Kidney capillary endothelial cell (primary cell): ENCODE results near the gene ZC3H7B.
"Not testable (repeated sequence)": the region's sequence is repeated elsewhere in the genome, so short reads cannot be mapped to it uniquely, and the experiment has no call there.

Experiments
- DNase-seq: peaks from one replicate; pipeline ENCODE4 v3.0.0-alpha.2; 2018; ENCODE audit warnings: low spot score

ZC3H7B gene

DNA sequence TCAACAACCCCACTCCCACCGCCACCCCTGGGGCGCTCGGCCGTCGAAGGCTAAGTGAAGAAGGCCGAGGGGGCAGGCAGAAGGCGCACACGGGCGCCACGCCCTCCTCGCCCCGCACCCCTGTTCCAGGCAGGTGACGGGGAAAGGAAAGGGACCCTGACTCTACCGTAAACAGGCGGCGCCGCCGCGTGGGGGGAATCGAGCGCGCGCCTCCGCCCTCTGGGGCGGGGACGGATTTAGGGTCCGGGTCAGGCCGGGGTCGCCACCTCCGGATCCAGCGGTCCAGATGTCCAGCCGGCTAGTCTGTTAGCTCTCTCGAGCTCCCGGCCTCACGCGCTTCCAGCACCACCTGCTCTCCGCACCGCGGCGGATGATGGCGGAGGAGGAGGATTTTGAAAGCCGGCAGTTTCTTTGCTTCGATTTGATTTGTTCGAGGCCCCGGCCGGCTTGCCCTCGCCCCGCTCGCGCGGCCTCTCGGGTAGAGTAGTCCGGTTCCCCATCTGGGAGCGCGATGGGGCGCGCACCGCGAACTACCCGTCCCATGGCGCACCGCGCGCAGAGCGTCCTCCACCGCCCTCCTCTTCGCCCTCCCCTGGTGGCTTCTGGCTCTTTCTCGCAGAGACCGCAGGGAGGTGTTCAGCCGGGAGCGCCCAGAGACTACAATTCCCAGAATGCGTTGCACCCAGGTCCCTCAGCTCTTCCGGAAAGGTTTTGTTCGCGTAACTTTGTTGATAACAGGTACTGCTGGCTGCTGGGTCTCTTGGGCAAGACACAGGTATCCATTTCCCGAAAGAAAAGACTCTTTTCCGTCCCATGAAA, 15.3 kb upstream of the ZC3H7B start, which contains the start of gene RANGAP1:
Gene RANGAP1, minus strand, starts transcription at position 368 of the 819 bp plus-strand sequence. CDS start 5,143 bp downstream, outside the sequence.
- DNase-seq = peak; percentile 96

DNA sequence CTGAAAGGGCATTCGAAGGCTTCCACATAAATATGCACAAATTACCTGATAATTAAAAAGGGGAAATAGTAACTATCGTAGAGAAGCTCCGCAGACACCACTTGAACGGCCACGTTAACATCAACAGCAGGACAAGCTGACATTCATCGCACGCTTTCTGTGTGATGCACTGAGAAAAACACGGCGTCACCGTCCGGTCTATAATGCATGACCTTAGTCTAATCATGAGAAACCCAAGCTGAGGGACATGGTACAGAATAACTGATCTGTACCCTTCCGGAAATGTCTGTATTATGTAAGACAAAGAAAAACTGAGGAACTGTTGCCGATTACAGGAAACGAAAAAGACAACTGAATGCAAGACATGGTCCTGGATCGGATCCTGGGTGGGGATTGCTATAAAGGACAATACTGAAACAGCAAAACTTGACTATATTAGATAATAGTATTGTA, 14.7 kb upstream of the ZC3H7B start:
- DNase-seq = peak; percentile 78

DNA sequence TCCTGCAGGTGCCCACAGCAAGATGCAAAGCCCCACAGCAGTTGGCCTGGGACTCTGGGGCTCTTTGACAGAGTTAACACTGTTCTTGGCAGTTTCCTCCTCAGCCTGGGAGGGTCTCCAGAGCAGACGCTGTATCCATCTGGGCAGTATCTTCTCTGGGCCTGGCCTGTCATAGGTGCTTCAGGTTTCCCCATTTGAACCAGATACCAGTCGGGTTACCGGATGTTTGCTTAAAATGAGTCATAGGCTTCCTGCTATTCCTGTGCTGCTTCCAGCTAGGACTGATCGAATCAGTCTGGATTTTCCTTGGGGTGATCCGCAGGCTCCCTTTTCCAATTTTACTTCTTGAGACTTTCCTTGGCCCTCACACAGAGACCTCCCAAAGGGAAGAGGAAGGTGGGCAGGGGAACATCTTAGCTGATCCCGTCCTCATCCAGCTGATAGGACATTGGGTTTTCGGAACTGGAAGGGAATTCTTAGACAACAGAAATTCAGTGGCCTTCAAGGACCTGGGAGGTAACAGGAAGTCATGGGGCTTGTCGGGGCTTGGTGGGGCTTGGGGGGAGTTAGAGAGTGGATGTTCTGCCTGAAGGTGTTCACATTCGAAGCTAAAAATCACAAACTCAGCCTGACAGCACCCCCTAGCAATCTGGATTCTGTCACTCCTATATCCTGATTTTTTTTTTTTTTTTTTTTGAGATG, 12.9 kb upstream of the ZC3H7B start:
- DNase-seq = peak; percentile 85

DNA sequence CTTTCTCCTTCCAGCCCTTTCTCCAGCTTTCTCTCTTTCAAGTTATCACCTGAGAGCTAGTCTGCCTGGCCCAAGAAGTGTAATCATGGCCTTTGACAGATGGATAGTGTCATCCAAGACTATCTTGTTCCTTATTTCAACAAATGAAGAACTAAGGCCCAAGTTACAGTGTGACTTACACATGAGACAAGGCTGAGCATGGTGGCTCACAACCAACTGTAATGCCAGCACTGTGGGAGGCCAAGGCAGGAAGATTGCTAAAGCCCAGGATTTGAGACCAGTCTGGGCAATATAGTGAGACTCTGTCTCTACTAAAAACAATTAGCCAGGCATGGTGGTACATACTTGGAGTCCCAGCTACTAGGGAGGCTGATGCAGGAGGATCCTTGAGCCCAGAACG, 11.7 kb upstream of the ZC3H7B start:
- DNase-seq = no peak

DNA sequence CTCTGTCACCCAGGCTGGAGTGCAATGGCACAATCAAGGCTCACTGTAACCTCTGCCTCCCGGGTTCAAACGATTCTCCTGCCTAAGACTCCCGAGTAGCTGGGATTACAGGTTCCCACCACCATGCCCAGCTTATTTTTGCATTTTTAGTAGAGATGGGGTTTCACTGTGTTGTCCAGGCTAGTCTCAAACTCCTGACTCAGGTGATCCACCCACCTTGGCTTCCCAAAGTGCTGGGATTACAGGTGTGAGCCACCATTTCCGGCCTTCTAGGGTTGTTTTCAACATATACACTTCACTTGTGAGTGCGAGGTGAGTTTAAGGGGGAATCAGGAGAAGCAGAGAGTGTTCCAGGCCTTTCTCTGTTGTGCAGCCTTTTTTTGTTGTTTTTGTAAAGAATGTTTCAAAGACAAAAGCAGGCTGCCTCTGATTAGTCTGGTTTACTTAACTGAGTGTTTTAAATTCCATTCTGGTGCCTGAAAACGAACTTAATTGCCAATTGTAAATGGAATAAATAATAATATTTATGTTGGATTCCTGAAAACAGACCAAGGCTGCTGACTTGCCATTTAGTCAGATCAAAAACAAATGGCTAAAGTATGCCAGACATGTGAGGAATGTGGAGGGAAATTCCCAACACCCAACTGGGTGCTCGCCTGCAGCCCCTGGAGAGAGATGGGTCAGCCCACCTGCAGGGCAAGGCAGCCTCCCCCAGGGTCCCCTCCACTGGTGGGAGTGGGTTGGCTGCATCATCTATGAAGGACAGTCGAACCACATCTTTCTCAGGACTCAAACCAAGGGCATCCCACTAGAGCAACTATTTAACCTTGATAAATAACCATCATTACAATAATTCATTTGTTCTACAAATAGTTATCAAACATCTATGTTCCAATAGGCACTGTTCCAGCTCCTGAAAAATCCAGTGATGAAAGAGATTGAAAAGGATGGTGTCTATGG, 10.8 kb upstream of the ZC3H7B start:
- peak; percentile 71 for DNase-seq

DNA sequence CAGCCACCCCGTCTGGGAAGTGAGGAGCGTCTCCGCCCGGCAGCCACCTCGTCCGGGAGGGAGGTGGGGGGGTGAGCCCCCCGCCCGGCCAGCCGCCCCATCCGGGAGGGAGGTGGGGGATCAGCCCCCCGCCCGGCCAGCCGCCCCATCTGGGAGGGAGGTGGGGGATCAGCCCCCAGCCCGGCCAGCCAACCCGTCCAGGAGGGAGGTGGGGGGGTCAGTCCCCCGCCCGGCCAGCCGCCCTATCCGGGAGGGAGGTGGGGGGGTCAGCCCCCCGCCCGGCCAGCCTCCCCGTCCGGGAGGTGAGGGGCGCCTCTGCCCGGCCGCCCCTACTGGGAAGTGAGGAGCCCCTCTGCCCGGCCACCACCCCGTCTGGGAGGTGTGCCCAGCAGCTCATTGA, 6.5 kb upstream of the ZC3H7B start:
- not testable (repeated sequence) for DNase-seq

DNA sequence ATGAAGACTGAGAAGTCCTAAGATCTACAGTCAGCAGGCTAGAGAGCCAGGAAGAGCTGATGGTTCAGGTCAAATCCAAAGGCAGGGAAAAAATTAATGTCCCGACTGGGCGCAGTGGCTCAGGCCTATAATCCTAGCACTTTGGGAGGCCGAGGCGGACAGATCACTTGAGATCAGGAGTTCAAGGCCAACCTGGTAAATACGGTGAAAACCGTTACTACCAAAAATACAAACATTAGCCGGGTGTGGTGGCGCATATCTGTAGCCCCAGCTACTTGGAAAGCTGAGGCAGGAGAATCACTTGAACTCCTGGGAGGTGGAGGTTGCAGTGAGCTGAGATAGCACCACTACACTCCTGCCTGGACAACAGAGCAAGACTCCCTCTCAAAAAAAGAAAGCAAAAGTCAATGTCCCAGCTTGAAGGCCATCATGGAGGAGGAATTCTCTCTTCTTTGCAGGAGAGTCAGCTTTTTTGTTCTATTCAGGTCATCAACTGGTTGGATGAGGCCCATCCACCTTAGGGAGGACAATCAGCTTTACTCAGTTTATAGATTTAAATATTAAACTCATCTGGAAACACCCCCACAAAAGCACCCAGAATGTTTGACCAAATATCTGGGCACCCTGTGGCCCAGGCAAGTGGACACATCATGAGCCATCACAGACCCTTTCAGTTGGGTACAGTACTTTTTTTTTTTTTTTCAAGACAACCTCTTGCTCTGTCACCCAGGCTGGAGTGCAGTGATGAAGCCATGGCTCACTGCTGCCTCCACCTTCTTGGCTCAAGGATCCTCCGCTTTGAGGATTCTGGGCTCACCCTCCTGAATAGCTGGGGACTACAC, 4.3 kb upstream of the ZC3H7B start:
- no peak for DNase-seq

DNA sequence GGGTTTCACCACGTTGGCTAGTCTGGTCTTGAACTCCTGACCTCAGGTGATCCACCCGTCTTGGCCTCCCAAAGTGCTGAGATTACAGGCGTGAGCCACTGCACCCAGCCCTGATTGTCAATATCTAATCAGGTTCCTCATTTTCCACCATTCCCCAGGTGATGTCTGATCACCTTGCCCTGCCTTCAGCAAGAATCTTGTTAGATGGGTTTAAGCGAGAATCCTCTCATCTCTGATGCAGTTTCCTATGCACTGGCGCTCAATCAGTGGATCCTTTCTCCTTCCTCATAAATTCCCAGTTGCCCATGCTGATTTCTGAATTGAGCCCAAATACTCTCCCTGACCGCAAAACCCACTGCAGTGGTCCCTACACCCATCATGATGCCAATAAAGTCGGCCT, 664 bp upstream of the ZC3H7B start:
- no peak for DNase-seq

DNA sequence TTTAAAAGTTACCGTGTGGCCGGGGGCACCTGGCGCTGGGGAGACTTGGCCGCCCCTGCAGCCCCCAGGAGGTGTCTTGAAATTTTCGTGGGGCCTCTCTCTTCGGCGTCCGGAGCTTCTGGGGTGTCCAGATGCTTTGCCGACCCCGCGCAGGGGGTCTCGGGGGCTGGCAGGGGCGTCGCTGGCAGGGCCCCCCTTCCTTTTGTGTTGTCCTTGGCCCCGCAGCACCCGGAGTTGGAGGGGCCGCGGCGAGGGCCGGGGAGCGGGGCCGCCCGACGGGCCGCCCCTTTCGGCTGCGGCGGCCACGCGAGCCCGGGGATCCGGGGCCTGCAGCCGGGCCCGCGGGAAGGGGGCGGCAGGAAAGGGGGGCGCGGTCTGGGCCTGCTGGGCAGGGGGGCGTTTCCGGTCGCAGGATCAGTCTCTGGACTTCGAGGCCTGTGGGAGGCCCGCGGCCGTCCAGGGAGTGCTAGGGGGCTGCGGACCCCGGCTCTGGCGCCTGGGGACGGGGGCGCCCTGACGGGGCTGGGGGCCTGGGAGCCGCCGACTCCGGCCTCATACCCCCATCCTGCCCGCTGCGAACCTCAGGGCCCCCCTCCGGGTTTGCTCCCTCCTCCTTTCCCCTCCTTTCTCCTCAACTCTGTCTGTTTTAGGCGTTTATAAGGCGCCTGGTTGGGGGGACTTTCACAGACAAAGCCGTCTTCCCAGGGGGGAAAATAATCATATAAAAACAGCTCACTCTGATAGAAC, 869 bp downstream of the ZC3H7B start:
- DNase-seq = no peak

DNA sequence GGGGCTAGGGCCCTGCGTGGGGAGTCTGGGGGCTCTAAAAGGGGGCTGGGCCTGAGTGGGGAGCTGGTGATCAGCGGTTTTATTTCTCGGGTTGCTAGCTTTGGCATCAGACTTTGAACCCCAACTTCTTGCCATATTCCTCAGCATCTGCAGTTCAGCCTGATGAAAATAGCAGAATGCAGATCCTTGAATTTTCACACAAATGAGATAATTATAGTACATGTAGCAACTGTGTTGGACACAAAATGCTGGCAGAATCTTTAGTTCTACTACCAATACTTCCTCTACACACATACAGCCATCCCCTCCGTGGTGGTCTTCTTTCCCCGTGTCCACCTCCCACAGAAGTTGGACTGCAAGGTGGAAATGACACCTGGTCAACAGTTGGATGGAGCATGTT, 1.5 kb downstream of the ZC3H7B start:
- DNase-seq = no peak

DNA sequence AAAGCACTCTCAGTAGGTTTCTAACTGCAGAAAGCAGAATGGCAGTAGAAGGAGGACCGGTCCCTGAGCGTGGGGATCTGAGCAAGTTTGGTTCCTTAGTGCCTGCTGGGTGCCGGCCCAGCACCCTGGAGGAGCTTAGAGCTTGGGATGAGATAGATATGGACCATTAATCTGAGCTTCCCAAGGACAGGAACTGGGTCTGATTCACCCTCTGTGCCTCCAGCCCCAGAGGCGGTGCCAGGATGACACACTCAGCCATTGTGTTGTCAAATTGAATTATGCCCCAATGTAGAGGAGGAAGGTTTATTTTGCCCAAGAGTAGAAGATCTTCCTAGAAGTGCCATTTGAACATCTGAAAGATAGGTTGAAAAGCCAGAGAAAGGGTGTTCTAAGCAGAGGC, 4.3 kb downstream of the ZC3H7B start:
- DNase-seq = peak; percentile 85

DNA sequence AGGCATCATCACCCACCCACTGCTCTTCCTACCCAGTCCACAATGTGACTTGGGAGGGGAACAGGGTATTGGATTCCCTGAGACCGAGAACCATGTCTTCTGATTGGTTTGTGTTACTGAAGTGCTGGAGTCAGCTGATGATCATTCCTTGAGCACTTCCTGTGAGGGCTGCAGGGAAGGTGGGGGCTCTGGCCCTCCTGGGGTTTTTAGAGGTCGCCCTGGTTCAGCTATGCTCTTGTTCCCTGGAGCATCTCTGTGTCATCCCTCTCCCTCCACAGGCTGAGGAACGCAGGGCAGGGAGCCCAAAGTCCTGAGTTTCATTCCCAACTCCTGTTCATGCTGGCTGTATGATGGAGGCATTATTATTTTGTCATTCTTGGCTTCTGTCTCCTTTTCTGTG, 6.7 kb downstream of the ZC3H7B start:
- no peak for DNase-seq

DNA sequence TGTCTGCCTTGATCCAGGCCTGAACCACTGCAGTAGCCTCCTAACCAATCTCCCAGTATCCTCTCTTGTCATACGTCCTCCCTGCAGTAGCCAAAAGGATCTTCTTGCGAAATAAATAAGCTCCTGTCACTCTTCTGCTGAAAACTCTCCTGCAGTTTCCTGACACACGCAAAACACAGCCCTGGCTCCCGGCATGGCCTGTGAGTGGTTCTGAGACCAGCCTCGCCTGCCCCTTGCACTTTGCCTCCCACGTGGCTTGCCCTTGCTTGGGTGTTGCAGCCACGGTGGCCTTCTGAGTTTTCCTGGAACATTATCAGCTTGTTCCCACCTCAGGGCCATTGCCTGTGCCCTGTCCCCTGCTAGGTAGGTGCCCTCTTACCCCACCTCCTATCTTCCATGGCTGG, 7.2 kb downstream of the ZC3H7B start:
- no peak for DNase-seq

DNA sequence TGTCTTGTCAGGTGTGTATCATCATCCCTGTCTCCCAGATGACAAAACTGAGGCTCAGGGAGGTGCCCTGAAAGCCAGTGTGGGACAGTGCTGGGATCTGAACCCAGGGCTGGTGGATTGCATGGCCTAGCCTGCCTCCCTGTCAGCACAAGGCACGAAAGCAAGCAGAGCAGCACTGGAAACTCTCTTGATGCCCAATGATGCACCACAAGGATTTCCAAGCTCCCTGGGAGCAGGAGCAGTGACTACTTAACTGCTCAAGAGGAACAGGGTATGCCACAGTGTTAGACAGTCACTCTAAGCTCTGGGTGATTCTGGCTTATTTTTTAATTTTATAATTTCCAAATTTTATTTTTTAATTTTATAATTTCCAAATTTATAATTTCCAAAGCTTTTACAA, 9.0 kb downstream of the ZC3H7B start:
- no peak for DNase-seq

DNA sequence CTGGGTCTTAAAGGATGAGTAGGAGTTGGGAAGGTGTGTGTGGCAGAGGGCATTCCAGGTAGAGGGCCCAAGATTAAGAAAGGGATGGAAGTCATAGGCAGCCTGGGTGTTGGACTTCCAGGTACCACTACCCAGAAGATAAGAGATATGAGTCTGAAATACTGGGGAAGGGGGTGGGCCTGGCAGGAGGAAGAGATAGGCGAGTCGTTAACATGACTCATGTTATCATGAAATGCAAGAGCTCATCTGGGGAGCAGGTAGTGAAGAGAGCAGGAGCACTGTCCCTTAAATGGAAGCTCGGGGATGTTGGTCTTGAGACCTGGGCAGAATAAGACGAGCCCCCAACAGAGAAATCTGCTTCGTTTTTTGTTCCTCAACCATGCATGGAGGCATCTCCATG, 10.2 kb downstream of the ZC3H7B start:
- DNase-seq = no peak

DNA sequence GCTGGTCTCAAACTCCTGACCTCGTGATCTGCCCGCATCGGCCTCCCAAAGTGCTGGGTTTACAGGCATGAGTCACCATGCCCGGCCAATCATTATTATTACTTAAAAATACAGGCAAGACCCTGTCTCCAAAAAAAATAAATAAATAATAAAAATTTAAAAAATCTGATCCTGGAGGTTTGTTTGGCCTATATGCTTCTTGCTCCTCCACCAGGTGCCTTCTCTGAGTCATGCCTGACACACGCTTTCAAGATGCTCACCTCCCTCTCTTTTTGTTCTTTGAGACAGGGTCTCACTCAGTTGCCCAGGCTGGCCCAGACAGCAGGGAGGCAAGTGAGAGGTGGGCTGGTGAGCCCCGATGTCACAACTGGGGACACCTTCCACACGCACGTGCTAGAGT, 13.5 kb downstream of the ZC3H7B start:
- DNase-seq = no peak

DNA sequence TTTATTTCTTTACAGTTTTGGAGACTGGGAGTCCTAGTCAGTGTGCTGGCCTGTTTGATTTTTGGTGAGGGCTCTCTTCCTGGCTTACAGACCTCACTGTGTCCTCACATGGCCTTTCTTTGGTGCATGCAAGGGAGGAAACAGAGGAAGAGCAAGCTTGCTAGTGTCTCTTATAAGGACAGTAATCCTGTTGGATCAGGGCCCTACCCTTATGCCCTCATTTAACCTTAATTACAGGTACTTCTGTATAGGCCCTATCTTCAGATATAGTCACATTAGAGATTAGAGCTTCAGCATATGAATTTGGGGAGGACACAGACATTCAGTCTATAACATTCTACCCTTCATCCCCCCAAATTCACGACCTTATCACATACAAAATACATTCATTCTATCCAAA, 14.3 kb downstream of the ZC3H7B start:
- DNase-seq = no peak

DNA sequence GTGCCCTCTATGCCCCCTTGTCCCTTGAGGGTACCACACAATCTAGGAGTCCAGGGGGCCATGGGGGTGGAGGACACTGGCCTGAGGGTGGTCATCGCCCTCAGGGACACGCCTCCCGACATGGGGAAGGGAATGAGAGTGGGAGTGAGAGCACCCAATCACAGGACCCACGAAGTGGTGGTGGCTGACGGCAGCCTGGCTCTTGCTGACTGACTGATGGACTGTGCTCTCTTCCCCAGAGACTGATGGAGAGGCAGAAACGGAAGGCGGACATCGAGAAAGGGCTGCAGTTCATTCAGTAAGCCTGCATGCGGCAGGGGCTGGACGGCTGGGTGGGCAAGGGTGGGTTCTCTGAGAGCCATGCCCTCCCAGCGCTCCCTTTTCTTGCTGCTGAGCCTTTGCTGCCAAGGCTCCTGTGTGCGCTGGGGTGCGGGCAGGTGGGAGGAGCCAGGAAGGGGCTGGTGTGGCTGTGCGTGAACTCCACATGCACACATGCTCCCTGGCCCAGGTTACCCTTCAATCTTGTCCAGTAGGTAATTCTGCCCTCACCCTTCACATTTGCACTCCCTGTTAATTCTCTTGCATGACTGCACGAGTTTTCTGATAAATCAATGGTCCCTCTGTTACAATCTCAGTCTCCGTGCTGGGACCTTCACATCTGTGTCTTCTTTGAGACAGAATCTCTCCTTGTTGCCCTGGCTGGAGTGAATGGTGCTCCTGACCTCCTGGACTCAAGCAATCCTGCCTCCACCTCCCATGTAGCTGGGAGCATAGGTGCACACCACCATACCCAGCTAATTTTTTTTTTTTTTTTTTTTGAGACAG, 19.3 kb downstream of the ZC3H7B start:
- no peak for DNase-seq

DNA sequence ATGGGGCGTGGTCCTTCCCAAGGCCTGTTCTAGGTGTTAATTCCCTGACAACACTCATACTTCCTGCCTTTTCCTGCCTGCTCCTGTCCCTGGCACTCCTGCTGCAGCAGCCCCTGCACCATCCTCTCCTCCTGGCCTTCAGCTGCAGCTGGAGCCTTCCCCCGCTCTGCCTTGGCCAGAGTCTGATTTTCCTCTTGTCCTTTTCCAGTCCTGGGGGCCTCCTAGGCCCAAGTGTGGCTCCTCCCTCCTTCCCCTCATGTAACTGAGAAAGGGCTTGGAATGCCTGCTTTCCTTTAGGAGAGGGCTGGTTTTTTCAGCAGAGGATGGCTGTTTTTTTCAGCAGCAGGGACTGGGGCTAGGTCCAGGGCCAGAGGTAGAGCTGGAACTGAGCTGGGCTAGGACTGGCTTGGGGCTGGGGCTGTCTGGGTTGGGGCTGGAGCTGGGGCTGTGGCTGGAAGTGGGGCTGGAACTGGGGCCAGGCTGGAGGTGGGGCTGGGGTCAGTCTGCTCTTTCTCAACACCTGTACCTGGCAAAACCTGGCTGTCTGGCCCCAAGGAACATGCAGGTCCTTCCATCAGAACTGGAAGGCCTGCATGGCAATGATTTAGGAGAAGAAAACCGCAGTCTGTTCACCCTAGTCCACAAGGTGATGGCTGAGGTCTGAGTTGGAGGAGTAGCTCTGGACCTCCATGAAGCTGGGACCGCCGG, 23.6 kb downstream of the ZC3H7B start:
- DNase-seq = no peak
